Mesenchymal stem cell (in vitro differentiated cells and primary cell): ENCODE results near the gene FASLG.
A peak's percentile ranks its signal among the peaks of the same experiment; 100 is the strongest.

ENCODE experiments used
- DNase-seq: peaks from one replicate; pipeline ENCODE4 v3.0.0-alpha.2; 2013
- H2AFZ ChIP-seq: one replicate; pipeline ENCODE4 v1.6.1; 2013; ENCODE audit warnings: low read depth, mild to moderate bottlenecking, control low read depth, inconsistent platforms, low read length, moderate library complexity
- H2AK5ac ChIP-seq: 2 replicates; pipeline ENCODE4 v1.6.1; 2013; ENCODE audit warnings: low read length, moderate library complexity, mild to moderate bottlenecking, inconsistent platforms; ENCODE audit not compliant: severe bottlenecking
- H2BK120ac ChIP-seq: one replicate; pipeline ENCODE4 v1.6.1; 2013; ENCODE audit warnings: low read depth, mild to moderate bottlenecking, inconsistent platforms, low read length, moderate library complexity
- H2BK12ac ChIP-seq, 2 experiments: one replicate each; pipeline ENCODE4 v1.6.1; 2013; ENCODE audit warnings: inconsistent platforms in 2 of 2, low read length in 2 of 2, mild to moderate bottlenecking in 2 of 2, moderate library complexity in 2 of 2, control low read depth in 1 of 2
- H2BK15ac ChIP-seq: one replicate; pipeline ENCODE4 v1.6.1; 2013; ENCODE audit warnings: mild to moderate bottlenecking, low read depth, inconsistent platforms; ENCODE audit not compliant: poor library complexity, severe bottlenecking
- H2BK5ac ChIP-seq: 2 replicates; pipeline ENCODE4 v1.6.1; 2013; ENCODE audit warnings: low read depth, mild to moderate bottlenecking, low read length, control low read depth, inconsistent platforms; ENCODE audit not compliant: poor library complexity, severe bottlenecking
- H3K14ac ChIP-seq, 2 experiments: one replicate each; pipeline ENCODE4 v1.6.1; 2013; ENCODE audit warnings: inconsistent platforms in 2 of 2, low read length in 2 of 2, control low read depth in 1 of 2, mild to moderate bottlenecking in 1 of 2, moderate library complexity in 1 of 2
- H3K18ac ChIP-seq, 2 experiments: one replicate each; pipeline ENCODE4 v1.6.1; 2013; ENCODE audit warnings: inconsistent platforms in 2 of 2, low read length in 2 of 2, control low read depth in 1 of 2, low read depth in 1 of 2, mild to moderate bottlenecking in 1 of 2
- H3K23ac ChIP-seq, 2 experiments: one replicate each; pipeline ENCODE4 v1.6.1; 2013; ENCODE audit warnings: inconsistent platforms in 2 of 2, low read length in 2 of 2, mild to moderate bottlenecking in 2 of 2, moderate library complexity in 2 of 2, control low read depth in 1 of 2
- H3K27ac ChIP-seq: 2 replicates; pipeline ENCODE4 v1.5.1; 2013; ENCODE audit warnings: mild to moderate bottlenecking, moderate library complexity, low read length, control low read depth, inconsistent platforms; ENCODE audit not compliant: poor library complexity, severe bottlenecking
- H3K27me3 ChIP-seq, 2 experiments: 2 replicates each; pipeline versions ENCODE4 v1.6.1 to v1.7.0; 2013; ENCODE audit warnings: low read length in 2 of 2, mild to moderate bottlenecking in 2 of 2, moderate library complexity in 2 of 2, control low read depth in 1 of 2, inconsistent platforms in 1 of 2; ENCODE audit not compliant: control insufficient read depth in 1 of 2, insufficient read depth in 1 of 2
- H3K36me3 ChIP-seq, 2 experiments: 2 replicates each; pipeline versions ENCODE4 v1.6.1 to v1.7.0; 2013; ENCODE audit warnings: low read length in 2 of 2, control low read depth in 1 of 2, inconsistent platforms in 1 of 2, low read depth in 1 of 2, mild to moderate bottlenecking in 1 of 2; ENCODE audit not compliant: insufficient read depth in 2 of 2, control insufficient read depth in 1 of 2
- H3K4ac ChIP-seq, 2 experiments: one replicate each; pipeline ENCODE4 v1.6.1; 2013; ENCODE audit warnings: inconsistent platforms in 2 of 2, low read length in 2 of 2, mild to moderate bottlenecking in 2 of 2, moderate library complexity in 2 of 2, control low read depth in 1 of 2, low read depth in 1 of 2
- H3K4me1 ChIP-seq: 2 replicates; pipeline ENCODE4 v1.6.1; 2013; ENCODE audit warnings: low read depth, low read length, control low read depth; ENCODE audit not compliant: control insufficient read depth, insufficient read depth
- H3K4me2 ChIP-seq: 2 replicates; pipeline ENCODE4 v1.6.1; 2013; ENCODE audit warnings: low read length, mild to moderate bottlenecking, inconsistent platforms; ENCODE audit not compliant: poor library complexity, severe bottlenecking
- H3K4me3 ChIP-seq, 2 experiments: 2 replicates each; pipeline versions ENCODE4 v1.5.1 to v1.7.0; 2013; ENCODE audit warnings: low read length in 2 of 2, mild to moderate bottlenecking in 2 of 2, control low read depth in 1 of 2, low read depth in 1 of 2; ENCODE audit not compliant: insufficient read depth in 1 of 2
- H3K79me1 ChIP-seq: replicated peaks from 2 replicates; pipeline ENCODE4 v1.6.1; 2013; ENCODE audit warnings: mild to moderate bottlenecking, control low read depth, low read length, inconsistent platforms; ENCODE audit not compliant: poor library complexity, severe bottlenecking
- H3K9ac ChIP-seq: 2 replicates; pipeline ENCODE4 v1.7.0; 2013; ENCODE audit warnings: mild to moderate bottlenecking, low read length, moderate library complexity
- H3K9me3 ChIP-seq: 2 replicates; pipeline ENCODE4 v1.7.0; 2013; ENCODE audit warnings: mild to moderate bottlenecking, low read length; ENCODE audit not compliant: control insufficient read depth
- H4K8ac ChIP-seq: one replicate; pipeline ENCODE4 v1.6.1; 2013; ENCODE audit warnings: inconsistent platforms, mild to moderate bottlenecking, low read length, moderate library complexity
- H4K91ac ChIP-seq: one replicate; pipeline ENCODE4 v1.6.1; 2013; ENCODE audit warnings: mild to moderate bottlenecking, low read length, inconsistent platforms
- WGBS: methylation state at CpG from one replicate; pipeline ENCODE4 v1.1.7; 2013; ENCODE audit warnings: mixed read lengths; 5-methylcytosine and 5-hydroxymethylcytosine counted together

FASLG gene

DNA sequence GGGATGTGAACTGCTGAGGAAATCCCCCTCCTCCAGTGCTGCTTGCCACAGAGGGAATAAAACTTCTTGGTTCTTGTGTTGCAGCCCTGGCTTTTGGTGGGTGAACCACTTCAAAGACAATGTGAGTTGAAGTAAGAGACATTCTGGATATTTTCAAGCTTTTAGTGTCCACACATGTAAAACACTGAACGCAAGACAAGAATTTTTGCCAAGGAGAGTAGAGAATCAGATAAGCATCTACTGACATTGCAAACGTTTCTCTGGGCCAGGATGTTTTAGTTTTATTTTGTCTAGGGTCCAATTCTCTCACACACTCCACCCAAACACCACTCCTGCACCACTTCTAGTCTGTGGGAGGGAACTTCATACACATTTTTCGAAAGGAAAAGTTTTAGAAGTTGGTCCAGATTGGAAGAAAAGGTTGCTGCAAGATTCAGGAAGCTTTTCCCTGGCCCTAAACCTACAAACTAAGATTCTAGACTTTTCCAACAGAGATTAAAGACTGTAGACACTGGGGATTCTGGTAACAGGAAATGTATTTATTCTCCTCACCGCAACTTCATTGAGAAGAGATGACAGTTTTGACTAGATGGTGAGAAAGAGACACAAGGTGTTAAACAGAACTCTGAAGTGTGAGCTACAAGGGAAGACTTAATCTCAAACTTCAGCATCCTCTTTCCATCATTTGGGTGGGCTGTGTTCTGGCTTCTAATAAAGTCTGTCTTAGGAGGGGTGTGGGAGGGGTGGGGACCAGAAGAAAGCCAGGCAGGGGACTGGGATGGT is 16.1 kb downstream of the FASLG start:
- H4K91ac ChIP-seq, result no peak overlapping the region
- no peak overlapping the region for H3K23ac ChIP-seq
- H3K79me1 ChIP-seq, result no peaks in the 10 kb centered on the region
- no peak overlapping the region for H2AFZ ChIP-seq
- H2BK120ac ChIP-seq, result no peak overlapping the region
- no peak overlapping the region for H3K4me3 ChIP-seq
- no peak for DNase-seq
- no peak overlapping the region for H2BK12ac ChIP-seq
- H2BK15ac ChIP-seq, result no peak overlapping the region
- H3K27ac ChIP-seq, result no peak overlapping the region
- 100% methylated on average over 1 of the region's 4 CpGs for WGBS
- no peaks in the 10 kb centered on the region for H3K27me3 ChIP-seq
- no peak overlapping the region for H2AK5ac ChIP-seq
- no peak overlapping the region for H3K14ac ChIP-seq
- no peaks in the 10 kb centered on the region for H3K36me3 ChIP-seq
- H3K4me2 ChIP-seq, result no peak overlapping the region
- no peaks in the 10 kb centered on the region for H3K9me3 ChIP-seq
- H2BK5ac ChIP-seq, result no peak overlapping the region
- no peaks in the 10 kb centered on the region for H3K4me1 ChIP-seq
- H3K4ac ChIP-seq, result no peak overlapping the region
- no peak overlapping the region for H3K9ac ChIP-seq
- no peak overlapping the region for H4K8ac ChIP-seq
- no peak overlapping the region for H3K18ac ChIP-seq

DNA sequence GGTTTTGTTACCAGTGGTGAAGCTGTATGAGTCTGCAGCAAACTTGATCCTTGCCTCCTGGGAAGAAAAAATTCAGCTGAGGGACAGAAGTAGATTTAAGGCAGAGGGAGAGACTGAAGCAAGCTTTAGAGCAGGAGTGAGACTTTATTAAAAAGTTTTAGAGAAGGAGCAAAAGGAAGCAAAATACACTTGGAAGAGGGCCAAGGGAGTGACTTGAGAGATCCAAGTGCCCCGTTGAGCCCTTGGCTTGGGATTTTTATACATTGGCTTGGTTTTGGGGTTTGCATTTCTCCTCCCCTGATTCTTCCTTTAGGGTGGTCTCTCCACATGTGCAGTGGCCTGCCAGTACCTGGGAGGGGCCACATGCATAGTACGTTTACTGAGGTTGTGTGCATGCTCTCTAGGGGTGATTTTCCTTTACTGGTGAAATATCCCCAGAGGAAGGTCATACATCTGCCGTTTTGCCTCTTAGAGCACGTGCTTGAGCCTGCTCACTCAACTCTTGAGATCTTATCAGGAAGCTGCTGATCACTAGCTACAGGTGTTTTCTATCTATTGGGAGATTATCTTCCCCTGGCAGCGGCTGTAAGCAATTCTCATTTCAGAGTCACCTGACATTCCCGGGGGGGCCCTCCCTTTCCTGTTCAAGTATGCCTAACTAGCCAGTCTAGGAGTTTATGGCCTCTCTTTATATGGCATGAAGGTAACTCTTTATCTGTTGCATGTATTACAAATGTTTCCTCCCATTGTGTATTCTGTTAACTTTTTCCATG is 20.3 kb downstream of the FASLG start:
- Histone ChIP-seq H2BK5ac (no peak overlapping the region), H2BK15ac (no peak overlapping the region), H3K4me1 (no peaks in the 10 kb centered on the region), H3K23ac (no peak overlapping the region), H3K4me3 (no peak overlapping the region), H3K18ac (no peak overlapping the region), H4K91ac (no peak overlapping the region), H3K79me1 (no peaks in the 10 kb centered on the region), H3K27ac (no peak overlapping the region), H4K8ac (no peak overlapping the region), H3K36me3 (no peaks in the 10 kb centered on the region), H3K9me3 (no peaks in the 10 kb centered on the region), H2AFZ (no peak overlapping the region), H3K14ac (no peak overlapping the region), H3K27me3 (no peaks in the 10 kb centered on the region), H2BK12ac (no peak overlapping the region), H2AK5ac (no peak overlapping the region), H2BK120ac (no peak overlapping the region), H3K4me2 (no peak overlapping the region), H3K4ac (no peak overlapping the region), H3K9ac (no peak overlapping the region)
- DNase-seq, result no peak
- WGBS, result 76% methylated on average over 5 of the region's 6 CpGs

DNA sequence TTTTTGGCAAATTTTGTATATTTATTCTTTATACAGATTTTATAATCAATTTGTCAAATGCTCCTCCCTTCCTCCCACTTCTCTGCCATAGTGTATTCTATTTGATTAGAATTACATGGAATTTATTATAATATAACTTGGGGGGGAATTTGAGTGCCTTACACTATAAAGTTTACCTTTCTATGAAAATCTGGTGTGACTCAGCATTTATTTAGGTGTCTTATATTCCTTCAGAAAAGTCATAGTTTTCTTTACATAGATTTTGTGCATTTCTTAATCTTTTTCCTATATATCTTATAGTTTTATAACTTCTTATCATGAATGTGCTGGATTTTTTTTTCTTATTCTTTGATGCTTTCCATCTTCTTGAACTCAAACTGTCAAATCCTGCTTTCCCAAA is 21.3 kb downstream of the FASLG start:
- Histone ChIP-seq H2AFZ (no peak overlapping the region), H3K79me1 (no peaks in the 10 kb centered on the region), H3K27me3 (no peaks in the 10 kb centered on the region), H2BK5ac (no peak overlapping the region), H3K9ac (no peak overlapping the region), H3K4me1 (no peaks in the 10 kb centered on the region), H3K27ac (no peak overlapping the region), H3K4ac (no peak overlapping the region), H2BK12ac (no peak overlapping the region), H4K91ac (no peak overlapping the region), H2BK120ac (no peak overlapping the region), H3K4me2 (no peak overlapping the region), H2BK15ac (no peak overlapping the region), H2AK5ac (no peak overlapping the region), H3K14ac (no peak overlapping the region), H4K8ac (no peak overlapping the region), H3K18ac (no peak overlapping the region), H3K4me3 (no peak overlapping the region), H3K23ac (no peak overlapping the region), H3K9me3 (no peaks in the 10 kb centered on the region), H3K36me3 (no peaks in the 10 kb centered on the region)
- DNase-seq, result no peak

DNA sequence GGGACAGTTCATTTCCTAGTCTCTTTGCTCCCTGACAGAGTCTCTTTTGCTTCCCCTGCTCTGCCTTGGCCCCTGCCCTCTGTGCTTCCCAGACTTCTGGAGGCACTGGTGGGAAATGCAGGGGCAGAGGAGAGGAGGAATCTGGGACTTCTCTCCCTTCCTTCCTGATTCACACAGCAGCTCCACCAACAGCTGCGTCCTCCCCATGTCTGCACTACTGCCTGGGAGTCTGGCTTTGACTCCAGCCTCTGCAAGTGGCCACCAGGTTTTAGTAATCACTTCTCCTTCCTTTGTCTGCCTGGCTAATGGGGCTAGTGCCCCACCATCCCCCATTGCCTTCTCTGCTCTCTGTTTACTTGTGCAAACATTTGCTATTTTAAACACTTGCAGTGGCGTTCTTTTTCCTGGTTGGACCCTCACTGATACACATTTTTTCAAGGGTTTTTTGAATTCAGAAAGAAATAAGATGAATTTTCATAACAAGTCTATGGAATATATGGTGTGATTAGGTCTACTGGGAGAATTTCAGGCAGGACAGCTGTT is 21.9 kb downstream of the FASLG start:
- Histone ChIP-seq H3K4me1 (no peaks in the 10 kb centered on the region), H2BK5ac (no peak overlapping the region), H4K91ac (no peak overlapping the region), H3K18ac (peak overlapping the region in 1 of 2 experiments; percentile 18), H2AK5ac (no peak overlapping the region), H3K9ac (no peak overlapping the region), H2BK15ac (no peak overlapping the region), H3K4me3 (no peak overlapping the region), H3K23ac (no peak overlapping the region), H3K79me1 (no peaks in the 10 kb centered on the region), H2AFZ (no peak overlapping the region), H3K27ac (no peak overlapping the region), H3K27me3 (no peaks in the 10 kb centered on the region), H3K4ac (no peak overlapping the region), H2BK12ac (no peak overlapping the region), H3K9me3 (no peaks in the 10 kb centered on the region), H3K4me2 (no peak overlapping the region), H2BK120ac (no peak overlapping the region), H4K8ac (no peak overlapping the region), H3K36me3 (no peaks in the 10 kb centered on the region), H3K14ac (no peak overlapping the region)
- DNase-seq, result no peak
- 89% methylated on average over 1 of the region's 2 CpGs for WGBS
